ENCODE measurements around the gene MESD.
A peak's percentile ranks its signal among the peaks of the same experiment; 100 is the strongest.

The MESD gene

GRCh38 chr15:80989518-80990478 is at the start of gene MESD:
Gene MESD (minus strand): TSS chr15:80989819. CDS start chr15:80989791, 28 bp downstream.
- peak; percentile 91 for DNase-seq

GRCh38 chr15:81038975-81039607 is 49.5 kb upstream of the MESD start:
- no peak for DNase-seq

DNA sequence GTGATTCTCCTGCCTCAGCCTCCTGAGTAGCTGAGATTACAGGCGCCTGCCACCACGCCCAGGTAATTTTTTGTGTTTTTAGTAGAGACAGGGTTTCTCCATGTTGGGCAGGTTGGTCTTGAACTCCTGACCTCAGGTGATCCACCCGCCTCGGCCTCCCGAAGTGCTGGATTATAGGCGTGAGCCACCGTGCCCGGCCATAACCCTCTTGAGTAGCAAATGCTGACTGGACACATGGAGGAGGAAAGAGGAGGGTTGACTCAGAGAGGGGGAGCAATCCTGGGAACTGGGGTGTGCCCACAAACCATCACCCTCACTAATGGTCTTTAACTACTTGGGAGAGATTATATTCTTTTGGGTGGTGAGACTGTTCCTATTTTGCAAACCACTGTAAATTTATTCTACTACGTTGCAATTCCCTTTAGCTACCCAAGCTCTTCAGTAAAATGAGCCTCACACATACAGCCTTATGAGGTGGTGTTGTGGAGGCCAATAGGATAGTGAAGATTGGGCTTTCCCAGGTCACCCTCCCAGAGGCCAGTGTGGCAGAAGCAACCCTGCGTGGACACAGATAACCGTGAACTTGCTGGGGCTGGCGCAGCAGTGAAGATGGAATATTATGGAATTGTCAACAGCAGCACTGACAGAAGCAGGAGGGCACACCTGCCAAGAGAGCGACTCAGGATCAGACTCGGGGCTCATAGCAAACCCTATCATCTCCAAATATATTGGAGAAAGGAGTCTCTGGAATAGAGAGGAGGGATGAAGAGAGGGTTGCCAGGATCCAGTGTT is 48.5 kb upstream of the MESD start:
- no peak for DNase-seq

DNA sequence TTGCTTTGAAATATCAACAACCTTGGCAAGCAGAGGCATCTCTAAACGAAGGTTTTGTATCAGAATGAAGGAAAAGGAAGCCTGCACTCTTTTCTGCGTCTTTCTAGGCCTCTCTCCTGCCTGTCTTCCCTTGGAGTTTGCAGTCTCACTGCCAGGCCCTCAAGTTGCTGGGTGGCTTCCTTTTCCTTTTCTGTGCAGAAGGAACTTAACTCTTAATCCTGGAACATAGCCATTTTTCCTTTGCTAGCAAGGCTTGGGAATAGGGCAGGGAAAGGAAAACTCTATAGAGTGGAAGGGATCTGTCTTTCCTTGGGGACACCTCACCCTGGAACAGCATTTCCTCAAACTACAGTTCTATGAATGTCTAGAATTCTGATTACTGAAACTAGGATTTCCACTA is 43.9 kb upstream of the MESD start:
- DNase-seq, result no peak

DNA sequence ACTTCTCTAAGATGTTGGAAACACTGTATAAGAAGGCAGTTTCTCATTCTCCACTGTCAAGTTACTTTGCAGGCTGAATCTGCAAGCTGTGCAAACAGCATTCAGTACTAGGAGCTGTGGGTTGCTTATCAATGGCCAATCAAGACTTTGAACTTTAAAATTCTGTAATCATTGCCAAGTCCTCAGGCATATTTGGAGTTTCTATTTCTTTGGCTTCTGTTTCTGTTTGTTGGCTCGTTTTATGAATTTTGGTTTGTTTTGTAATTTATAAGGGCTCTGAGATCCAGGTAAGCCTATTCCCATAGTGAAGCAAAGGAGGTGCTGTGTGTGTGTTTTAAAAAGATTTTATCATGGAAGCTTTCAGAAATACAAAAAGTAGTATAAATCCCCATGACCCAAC is 43.2 kb upstream of the MESD start:
- DNase-seq, result no peak

DNA sequence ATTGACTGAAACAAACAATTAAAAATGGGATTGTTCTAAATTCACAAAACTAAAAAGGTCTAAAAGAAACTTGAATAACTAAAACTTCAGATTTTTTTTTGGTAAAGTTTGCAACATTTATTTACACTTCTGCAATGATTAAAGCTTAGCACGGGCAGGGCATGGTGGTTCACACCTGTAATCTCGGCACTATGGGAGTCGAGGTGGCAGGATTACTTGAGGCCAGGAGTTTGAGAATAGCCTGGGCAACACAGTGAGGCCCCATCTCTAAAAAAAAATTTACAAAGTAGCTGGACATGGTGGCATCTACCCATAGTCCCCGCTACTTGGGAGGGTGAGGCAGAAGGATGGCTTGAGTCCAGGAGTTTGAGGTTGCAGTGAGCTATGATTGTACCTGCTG is 42.7 kb upstream of the MESD start:
- no peak for DNase-seq

DNA sequence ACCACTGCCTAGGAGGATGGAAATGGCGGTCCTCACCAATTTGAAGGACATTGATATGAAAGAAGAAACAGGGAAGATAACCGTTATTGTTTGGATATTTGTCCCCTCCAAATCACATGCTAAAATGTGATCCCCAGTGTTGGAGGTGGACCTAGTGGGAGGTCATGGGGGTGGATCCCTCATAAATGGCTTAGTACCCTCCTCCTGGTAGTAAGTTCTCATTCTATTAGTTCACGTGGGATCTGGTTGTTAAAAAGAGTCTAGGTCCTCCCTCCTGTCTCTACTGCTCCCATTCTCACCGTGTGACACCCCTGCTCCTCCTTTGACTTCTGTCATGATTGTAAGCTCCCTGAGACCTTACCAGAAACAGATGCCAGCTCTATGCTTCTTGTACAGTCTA is 41.6 kb upstream of the MESD start:
- no peak for DNase-seq

GRCh38 chr15:81030301-81030750 is 40.7 kb upstream of the MESD start:
- DNase-seq, result no peak

DNA sequence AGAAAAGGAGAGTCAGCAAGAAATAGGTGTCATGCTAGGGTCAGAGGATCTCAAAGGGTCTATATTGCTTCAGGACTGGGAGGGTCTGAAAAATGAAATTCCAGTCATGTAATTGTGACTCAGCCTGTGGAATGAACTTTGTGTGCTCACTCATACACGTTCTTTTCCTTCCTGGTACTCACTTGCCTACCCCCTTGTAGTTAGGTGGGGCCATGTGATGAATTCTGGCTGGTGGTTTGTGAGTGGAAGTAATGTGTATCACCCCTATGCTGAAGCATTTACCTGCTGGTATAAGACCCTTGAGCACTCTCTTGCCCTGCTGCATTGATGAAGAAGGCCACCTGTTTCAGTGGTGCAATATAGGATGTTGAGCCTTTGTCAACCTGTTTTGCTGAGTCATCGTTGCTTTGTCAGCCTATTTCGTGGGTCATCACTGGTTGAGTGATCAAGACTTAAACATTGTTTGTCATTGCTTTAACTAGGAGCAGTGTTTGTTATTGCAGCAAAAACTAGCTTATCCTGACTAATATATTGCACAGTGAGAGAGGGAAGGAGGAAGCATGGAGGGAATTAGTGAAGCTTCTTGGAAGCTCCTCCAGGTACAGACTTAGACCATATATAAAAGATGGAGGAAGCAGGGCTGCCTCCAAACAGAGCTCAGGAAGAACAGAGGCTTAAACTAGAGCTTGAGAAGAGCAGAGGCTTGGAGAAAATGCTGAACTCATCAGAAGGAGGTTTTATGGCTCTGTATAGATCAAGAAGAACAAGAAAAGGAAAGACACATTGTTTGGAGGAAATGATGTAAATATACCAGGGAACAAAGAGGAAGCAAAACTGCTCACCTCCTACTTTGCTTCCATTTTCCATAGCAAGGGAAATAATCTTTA is 40.0 kb upstream of the MESD start:
- DNase-seq, result no peak

DNA sequence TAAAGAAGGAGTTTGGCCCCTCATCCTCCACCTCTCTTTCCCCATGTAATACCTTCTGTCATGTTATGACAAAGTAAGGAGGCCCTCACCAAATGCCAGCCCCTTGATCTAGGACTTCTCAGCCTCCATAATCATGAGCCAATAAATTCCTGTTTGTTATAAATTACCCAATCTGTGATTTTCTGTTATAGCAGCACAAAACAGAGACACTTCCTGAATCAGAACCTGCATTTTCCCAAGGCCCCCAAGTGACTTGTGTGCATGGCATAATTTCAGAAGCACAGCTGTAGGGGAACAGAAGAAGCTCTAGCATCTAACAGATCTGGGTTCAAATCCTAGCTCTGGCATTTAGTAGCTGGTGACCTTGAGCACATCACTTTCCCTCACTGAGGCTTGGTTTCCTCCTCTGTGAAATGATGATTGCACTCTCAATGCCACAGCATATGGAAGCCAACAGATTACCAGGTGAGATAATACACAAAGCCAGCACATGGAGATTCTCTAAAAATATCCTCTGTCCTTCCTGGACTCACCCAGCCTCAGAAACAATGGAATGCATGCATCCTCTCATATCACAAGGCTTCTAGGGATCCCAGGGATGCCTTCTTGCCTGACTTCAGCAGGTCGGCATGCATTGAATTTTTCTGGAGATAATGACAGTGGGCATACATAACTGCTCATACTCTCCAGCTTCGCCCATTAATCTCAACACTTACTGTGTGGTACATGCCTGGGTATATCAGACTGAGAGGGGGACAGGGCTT is 37.4 kb upstream of the MESD start:
- no peak for DNase-seq

DNA sequence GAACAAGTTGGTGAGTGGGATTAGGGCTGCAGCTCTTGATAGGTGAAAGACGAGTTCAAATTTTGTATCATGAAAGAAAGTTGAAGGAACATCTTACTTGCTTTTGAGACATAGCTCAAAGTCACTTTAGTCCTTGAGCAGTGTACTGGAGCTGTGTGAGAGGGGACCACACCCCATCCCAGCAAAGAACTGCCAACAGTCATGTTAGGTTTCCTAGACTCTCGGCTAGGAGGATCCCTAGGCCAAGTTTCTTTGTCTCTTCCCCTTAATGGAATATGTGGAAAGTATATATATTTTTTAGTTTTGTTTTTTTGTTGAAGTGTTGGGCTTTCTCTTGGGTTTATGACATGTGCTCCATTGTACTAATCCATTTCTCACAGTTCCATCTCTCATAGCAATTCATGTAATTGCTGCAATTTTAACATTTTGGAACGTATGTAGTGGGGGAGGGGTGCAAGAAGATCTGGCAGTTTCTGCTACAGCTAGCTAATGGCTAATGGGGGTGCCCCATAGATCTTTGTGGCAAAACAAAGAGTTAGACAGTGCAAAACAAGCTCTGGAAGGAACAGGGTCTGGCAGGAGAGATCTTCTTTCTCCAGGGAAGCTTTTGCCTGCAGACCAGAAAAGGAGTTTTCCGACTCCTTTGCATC is 36.2 kb upstream of the MESD start:
- no peak for DNase-seq

DNA sequence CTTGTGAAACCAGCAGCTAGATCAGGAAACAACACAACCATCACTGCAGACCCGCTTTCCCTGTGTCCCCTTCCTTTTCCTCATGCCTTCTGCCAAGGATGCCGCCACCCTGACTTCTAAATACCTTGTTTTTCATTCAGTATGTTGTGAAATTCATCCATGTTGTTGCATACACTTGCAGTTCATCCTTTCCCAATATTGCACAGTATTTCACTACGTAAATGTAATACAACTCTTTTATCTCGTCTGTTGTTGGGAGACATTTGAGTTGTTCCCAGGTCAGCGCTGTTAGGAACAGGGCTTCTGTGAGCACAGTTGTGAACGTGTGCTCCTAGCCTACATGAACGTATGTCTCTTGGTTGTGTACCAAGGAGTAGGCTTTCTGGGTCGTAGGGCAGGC is 35.3 kb upstream of the MESD start:
- DNase-seq, result no peak

DNA sequence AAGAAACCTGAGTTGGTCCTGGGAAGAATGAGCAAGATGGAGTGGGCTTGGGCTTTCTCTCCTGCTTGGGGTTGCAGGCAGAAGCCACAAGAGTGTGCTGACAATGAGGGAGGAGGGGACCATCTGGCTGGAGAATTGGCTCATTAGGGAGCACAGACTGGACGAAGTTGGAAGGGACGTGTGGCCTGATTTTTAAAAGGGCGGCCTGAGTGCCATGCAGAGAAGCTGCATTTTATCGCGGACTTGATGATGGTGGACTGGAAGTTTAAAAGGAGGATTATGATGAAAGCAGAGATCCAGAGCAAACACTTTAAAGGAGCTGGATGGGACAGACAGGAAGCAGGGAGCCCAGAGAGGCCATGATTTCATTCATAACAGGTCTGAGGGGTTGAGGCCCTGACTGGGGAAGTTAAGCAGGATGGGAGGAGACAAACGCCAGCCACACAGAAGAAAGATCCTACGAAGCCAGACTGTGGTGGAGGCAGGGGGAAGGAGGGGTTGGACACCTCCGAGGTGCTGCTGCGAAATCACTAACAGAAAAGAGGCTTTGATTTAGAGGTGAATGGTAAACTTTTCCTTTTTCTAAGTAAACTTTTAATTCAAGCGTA is 34.8 kb upstream of the MESD start:
- DNase-seq, result no peak

DNA sequence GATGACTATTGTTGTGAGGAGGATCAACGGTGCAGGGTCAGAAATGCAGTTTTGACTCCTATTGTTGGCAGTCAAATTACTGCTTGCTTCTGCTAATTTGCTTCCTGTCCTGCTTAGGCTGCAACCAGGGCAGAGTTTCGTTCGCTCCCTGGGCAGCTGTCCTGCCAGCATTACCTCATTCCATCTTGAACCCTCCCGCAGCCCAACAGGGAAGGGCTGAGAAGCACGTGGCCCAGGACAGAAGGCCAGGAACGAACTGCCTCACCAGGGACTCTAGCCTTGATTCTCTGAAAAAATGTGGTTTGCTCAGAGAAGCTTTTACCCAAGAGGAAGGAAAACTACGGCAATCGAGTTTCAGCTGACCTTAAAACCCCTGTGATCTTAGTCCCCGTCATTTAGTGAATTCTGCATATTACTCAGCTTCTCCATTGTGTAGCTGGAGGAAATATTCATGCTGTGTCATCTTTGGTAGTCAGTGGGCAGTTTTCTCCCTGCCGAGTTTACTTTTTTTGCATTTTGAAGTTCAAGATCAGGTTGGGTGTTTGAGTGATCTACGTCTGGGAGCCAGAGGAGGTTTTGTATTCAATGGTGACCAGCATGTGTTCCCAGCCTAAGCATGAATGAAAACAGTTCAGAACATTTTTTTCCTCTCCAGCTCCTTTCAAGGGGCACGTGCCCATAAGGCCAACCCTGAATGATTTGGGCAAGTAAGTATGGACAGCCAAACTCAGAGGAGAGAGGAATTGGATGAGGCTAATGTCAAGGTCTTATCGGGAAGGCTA is 34.1 kb upstream of the MESD start:
- DNase-seq, result peak; percentile 27

- no peak for DNase-seq
Observed at GRCh38 chr15:81021321-81021720, 31.7 kb upstream of the MESD start.

- no peak for DNase-seq
Observed at GRCh38 chr15:81018197-81018596, 28.6 kb upstream of the MESD start.

DNA sequence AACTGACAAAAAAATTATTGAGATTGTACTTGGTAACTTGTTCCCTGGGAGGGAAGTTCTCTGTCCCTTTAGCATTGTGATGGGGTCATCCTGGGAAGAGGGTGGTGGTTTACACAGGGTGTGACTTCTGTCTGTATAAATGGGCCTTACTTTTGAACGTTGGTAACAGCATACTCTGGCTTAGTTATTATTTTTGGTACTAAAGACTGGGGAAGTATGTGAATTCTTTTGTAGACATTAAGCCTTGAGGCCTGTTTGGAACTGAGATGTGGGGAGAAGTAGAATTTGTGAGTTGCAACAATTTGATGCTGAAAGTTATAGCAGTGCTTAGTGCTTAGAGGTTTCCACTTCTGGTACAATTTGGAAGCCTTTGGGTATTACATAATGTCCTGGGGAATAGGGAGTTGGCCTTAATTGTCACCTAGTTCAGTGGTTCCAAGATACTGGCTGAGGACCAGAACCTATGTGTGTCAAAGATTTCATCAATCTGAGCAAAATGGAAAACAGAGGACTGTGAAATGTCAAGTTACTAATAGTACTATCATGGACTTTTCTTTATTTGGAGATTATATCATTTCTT is 27.0 kb upstream of the MESD start:
- DNase-seq, result no peak

- DNase-seq, result no peak
Observed at GRCh38 chr15:81015621-81016488, 26.2 kb upstream of the MESD start.
